GM20000 (cell line): ENCODE results near the gene NDP.

Experiments
- DNase-seq: peaks from one replicate; pipeline ENCODE4 v3.0.0; 2012; ENCODE audit warnings: low spot score
- TF ChIP-seq, protein P1 (sequence below): IDR thresholded peaks from 2 replicates; pipeline ENCODE4 v1.5.1; 2012; ENCODE audit warnings: mild to moderate bottlenecking, control low read depth; ENCODE audit errors: extremely low read depth, missing control alignments

Gene NDP

DNA sequence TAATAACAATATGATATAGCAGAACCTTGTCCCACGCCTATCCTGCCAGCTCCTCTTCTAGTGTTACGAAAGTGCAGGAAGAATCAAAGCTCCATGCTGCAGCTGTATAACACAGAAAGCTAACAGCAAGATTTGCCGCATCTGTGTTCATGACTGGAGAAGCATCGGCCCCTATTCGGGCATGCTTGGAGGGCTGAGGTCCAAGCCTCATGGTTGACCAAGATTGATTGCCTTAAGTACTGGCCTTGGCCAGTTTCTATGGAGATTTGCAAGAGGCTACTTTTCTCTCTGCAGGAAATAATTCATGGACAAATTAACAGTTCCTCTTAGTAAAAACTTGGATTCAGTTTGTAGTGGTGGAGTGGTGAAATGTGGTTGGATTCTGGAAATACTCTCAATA lies 12.9 kb upstream of the NDP start:
- DNase-seq = no peak
- TF ChIP-seq, protein P1, sequence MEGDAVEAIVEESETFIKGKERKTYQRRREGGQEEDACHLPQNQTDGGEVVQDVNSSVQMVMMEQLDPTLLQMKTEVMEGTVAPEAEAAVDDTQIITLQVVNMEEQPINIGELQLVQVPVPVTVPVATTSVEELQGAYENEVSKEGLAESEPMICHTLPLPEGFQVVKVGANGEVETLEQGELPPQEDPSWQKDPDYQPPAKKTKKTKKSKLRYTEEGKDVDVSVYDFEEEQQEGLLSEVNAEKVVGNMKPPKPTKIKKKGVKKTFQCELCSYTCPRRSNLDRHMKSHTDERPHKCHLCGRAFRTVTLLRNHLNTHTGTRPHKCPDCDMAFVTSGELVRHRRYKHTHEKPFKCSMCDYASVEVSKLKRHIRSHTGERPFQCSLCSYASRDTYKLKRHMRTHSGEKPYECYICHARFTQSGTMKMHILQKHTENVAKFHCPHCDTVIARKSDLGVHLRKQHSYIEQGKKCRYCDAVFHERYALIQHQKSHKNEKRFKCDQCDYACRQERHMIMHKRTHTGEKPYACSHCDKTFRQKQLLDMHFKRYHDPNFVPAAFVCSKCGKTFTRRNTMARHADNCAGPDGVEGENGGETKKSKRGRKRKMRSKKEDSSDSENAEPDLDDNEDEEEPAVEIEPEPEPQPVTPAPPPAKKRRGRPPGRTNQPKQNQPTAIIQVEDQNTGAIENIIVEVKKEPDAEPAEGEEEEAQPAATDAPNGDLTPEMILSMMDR = no peak

DNA sequence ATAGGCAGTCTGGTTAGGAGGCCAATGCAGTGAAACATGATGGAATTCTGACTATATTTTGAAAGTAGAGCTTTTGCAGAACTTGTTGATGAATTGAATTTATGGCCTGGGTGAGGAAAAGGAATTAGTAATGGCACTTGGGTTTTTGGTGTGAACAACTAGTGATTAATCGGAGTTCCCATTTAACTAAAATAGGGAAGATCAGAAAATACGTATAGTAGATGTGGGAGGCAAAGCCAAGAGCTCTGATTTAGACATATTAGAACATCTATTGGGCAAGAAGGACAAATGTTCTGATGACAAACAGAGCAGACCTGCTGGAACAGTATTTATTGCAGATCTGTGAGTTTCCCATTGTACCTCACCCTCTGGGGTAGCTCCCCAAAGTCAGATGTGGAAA lies 12.3 kb upstream of the NDP start:
- no peak for DNase-seq
- TF ChIP-seq, protein P1 = no peak

DNA sequence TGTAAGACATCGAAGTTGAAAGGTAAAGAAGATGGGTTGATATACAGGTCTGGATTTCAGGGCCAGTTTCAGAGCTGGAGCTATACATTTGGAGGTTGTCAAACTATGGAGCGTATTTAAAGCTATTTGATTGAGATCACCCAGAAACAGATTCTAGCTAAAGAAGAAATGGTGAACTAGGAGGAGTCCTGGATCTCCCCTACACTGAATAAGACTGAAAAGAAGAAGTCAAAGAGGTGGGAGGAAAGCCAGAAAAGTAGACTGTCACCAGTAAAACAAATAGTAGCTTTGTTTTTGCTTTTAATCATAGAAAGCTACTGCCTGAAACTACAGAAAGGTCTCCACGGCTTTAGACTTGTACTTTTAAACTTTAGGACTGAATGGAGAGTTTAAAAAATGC lies 5.0 kb upstream of the NDP start:
- no peak for DNase-seq
- TF ChIP-seq, protein P1 = no peak

DNA sequence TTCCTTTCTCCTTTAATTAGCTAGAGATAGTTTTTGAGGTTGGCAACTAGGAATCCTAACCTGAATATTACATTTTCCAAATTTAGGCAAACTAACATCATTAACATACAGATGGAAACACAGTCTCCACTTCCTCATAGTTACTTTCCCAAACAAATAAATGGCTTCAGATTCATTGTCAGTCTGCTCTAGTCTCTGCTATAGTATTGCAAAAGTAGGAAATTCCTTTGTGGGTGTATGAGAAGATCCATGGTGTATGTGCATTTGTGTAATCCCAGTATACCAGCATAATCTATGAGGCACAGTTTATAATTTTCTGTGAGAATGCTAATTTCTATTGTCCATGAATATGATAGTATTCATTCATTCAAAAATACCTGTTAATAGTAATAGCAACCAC lies 3.0 kb upstream of the NDP start:
- TF ChIP-seq, protein P1 = no peak
- DNase-seq = no peak

DNA sequence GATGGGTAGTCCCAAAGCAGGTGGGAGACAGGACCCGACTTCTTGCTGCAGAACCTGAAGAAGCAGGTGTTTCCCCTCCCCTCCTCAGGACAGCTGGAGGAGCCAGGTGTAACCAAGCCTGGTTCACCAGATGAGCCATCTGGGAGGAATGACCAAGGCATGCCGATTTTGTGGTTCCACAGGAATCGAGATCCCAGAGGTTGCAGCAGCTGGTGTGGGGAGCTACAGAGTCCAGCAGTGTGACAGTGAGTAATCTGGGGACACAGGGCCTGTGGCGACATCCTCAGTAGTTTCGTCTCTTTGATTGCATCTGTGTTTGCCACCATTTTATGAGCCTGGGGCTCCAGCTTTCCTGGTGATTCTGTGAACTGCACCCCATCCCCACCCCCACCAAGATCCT lies 2.6 kb upstream of the NDP start:
- TF ChIP-seq, protein P1 = no peak
- no peak for DNase-seq

DNA sequence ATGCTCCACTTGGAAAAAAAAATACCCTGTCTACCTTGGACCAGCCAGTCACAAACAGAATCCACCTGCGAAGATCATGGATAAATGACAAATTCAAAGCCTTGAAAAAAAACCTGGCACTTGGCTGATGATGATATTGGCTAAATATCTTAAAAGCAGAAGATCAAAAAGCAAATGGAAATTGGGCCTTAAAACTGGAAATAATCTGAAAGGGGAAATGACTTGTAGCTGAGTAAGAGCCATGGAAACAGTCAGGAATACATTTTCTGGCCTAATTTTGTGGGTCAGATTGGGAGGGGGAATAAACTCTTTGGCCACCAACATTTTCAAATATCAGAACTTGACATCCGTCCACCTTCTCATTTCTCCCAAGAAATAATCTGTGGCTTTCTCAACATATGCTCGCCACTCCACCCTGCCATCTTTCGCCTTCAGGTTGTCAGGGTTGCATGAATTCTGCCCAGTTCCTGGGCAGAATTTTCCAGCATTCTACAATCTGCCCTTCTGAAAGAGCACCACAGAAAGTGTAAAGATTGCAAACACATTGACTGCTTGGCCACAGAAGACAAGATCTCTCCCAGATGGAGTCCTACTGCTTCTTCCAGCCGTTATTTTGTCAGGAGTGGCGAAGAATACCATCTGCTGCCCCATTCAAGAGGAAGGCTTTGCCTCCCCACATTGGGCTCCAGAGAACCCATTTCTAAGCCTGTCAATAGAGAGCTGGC lies 1.7 kb upstream of the NDP start:
- no peak for DNase-seq
- TF ChIP-seq, protein P1 = no peak

DNA sequence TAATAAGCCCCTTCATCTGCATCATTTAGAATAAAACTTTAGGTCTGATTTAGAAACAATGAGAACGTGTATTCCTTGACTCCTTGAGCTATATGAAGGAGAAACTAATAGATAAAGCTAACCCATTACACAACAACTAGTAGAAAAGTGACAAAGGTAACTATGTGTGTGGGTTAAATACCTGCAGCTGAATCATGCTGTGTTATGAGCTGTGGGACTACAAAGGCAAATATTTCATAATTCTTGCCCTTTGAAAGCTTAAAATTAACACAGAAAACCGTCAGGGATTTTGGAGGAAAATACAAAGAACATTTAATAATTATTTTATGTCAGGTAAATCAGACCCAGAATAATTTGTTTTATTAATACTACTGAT lies 898 bp upstream of the NDP start:
- TF ChIP-seq, protein P1 = no peak
- DNase-seq = no peak
